Measurements from ENCODE around the gene DMPK.

Gene DMPK

GRCh38 chr19:45780448-45781213 is 1.7 kb downstream of the DMPK start:
- no peak for DNase-seq (ENCODE audit: extremely low read depth, low read depth)
- no peak for TF ChIP-seq CTCF (IDR thresholded peaks at IDR 0.05; ENCODE audit: low read depth, low read length, missing control alignments)
- H3K4me3 ChIP-seq (replicated peaks; ENCODE audit: low read depth, low read length) = no peak overlapping the region

- no peak for DNase-seq (ENCODE audit: extremely low read depth, low read depth)
- no peak overlapping the region for H3K4me3 ChIP-seq (replicated peaks; ENCODE audit: low read depth, low read length)
These were observed 2.2 kb downstream of the DMPK start for GRCh38 chr19:45780146-45780447.

GRCh38 chr19:45779231-45780145 is 2.8 kb downstream of the DMPK start:
- TF ChIP-seq CTCF (IDR thresholded peaks at IDR 0.05; ENCODE audit: low read depth, low read length, missing control alignments) = peak; percentile 16
- DNase-seq (ENCODE audit: extremely low read depth, low read depth) = no peak
- no peak overlapping the region for H3K4me3 ChIP-seq (replicated peaks; ENCODE audit: low read depth, low read length)

More at GRCh38 chr19:45780146-45780447, 2.2 kb downstream of the DMPK start:
- TF ChIP-seq CTCF (IDR thresholded peaks at IDR 0.05; ENCODE audit: low read depth, low read length, missing control alignments) = no peak

- DNase-seq (ENCODE audit: extremely low read depth, low read depth) = no peak
- no peak for TF ChIP-seq CTCF (IDR thresholded peaks at IDR 0.05; ENCODE audit: low read depth, low read length, missing control alignments)
- no peak overlapping the region for H3K4me3 ChIP-seq (replicated peaks; ENCODE audit: low read depth, low read length)
These were observed 4.2 kb downstream of the DMPK start for GRCh38 chr19:45778010-45778661.

GRCh38 chr19:45777395-45777961 is 4.8 kb downstream of the DMPK start:
- H3K4me3 ChIP-seq (replicated peaks; ENCODE audit: low read depth, low read length) = no peak overlapping the region
- no peak for TF ChIP-seq CTCF (IDR thresholded peaks at IDR 0.05; ENCODE audit: low read depth, low read length, missing control alignments)
- no peak for DNase-seq (ENCODE audit: extremely low read depth, low read depth)

GRCh38 chr19:45774765-45775164 is 7.5 kb downstream of the DMPK start:
- H3K4me3 ChIP-seq (replicated peaks; ENCODE audit: low read depth, low read length) = no peak overlapping the region
- DNase-seq (ENCODE audit: extremely low read depth, low read depth) = no peak

More at GRCh38 chr19:45774765-45775164, 7.5 kb downstream of the DMPK start:
- TF ChIP-seq CTCF (IDR thresholded peaks at IDR 0.05; ENCODE audit: low read depth, low read length, missing control alignments) = no peak

Data from HFF-Myc (cell line).